DOHH2 (cell line): ENCODE results near the gene LRRC57.

Source experiments
- H3F3A ChIP-seq: fragments of 200-600 bp; sonication (generic), shearing (Covaris generic); 2 replicates; pipeline ENCODE4 v1.6.0; 2016; ENCODE audit warnings: antibody characterized with exemption, mild to moderate bottlenecking; ENCODE audit not compliant: control insufficient read depth, insufficient read depth
- H3K27ac ChIP-seq: fragments of 200-600 bp; sonication (generic); 2 replicates; pipeline ENCODE4 v1.5.1; 2014; ENCODE audit warnings: low read depth, mild to moderate bottlenecking, low read length, moderate library complexity
- H3K27me3 ChIP-seq: fragments of 200-600 bp; sonication (generic); 2 replicates; pipeline ENCODE4 v1.6.1; 2014; ENCODE audit warnings: mild to moderate bottlenecking, low read length, mixed read lengths; ENCODE audit not compliant: control insufficient read depth
- H3K36me3 ChIP-seq: fragments of 200-600 bp; sonication (generic); 2 replicates; pipeline ENCODE4 v1.6.1; 2014; ENCODE audit warnings: mild to moderate bottlenecking, low read length, moderate library complexity, mixed read lengths; ENCODE audit not compliant: control insufficient read depth
- H3K4me1 ChIP-seq: fragments of 200-600 bp; sonication (generic); 2 replicates; pipeline ENCODE4 v1.6.1; 2014; ENCODE audit warnings: mild to moderate bottlenecking, low read length, mixed read lengths; ENCODE audit not compliant: control insufficient read depth
- H3K4me2 ChIP-seq: fragments of 200-600 bp; sonication (generic); 2 replicates; pipeline ENCODE4 v1.6.0; 2014; ENCODE audit warnings: mild to moderate bottlenecking, low read length, moderate library complexity
- H3K4me3 ChIP-seq: fragments of 200-600 bp; sonication (generic); 2 replicates; pipeline ENCODE4 v1.5.1; 2014; ENCODE audit warnings: mild to moderate bottlenecking, low read length, mixed read lengths
- H3K79me2 ChIP-seq: fragments of 200-600 bp; sonication (generic); 2 replicates; pipeline ENCODE4 v1.6.1; 2014; ENCODE audit warnings: mild to moderate bottlenecking, low read length, mixed read lengths; ENCODE audit not compliant: control insufficient read depth
- H3K9me2 ChIP-seq: fragments of 200-600 bp; sonication (generic); replicated peaks from 2 replicates; pipeline ENCODE4 v1.6.1; 2014; ENCODE audit warnings: mild to moderate bottlenecking, low read length, mixed read lengths; ENCODE audit not compliant: control insufficient read depth
- H3K9me3 ChIP-seq: fragments of 200-600 bp; sonication (generic); 2 replicates; pipeline ENCODE4 v1.6.1; 2014; ENCODE audit warnings: antibody characterized with exemption, low read length, mixed read lengths; ENCODE audit not compliant: control insufficient read depth, insufficient read depth
- H4K20me1 ChIP-seq: fragments of 200-600 bp; sonication (generic); 2 replicates; pipeline ENCODE4 v1.6.0; 2014; ENCODE audit warnings: low read depth, mild to moderate bottlenecking, antibody characterized with exemption, low read length, moderate library complexity; ENCODE audit not compliant: control insufficient read depth, insufficient read depth
- CTCF ChIP-seq: fragments of 200-600 bp; sonication (generic); IDR thresholded peaks from one replicate; pipeline ENCODE4 v1.5.1; 2014; ENCODE audit warnings: antibody characterized with exemption, mild to moderate bottlenecking, low read depth, low read length; ENCODE audit not compliant: poor library complexity, severe bottlenecking
- EZH2phosphoT487 ChIP-seq: fragments of 200-600 bp; sonication (generic); IDR thresholded peaks from 2 replicates; pipeline ENCODE4 v1.6.1; 2017; ENCODE audit warnings: borderline replicate concordance, mild to moderate bottlenecking, antibody characterized with exemption, low read length, moderate library complexity, mixed read lengths

Gene LRRC57

GRCh38 chr15:42499858-42500609 is 48.6 kb downstream of the LRRC57 start:
- Histone ChIP-seq H3K27me3 (no peaks in the 10 kb centered on the region), H3K4me2 (peak overlapping the region; percentile 96), H3K4me3 (peak overlapping the region; percentile 50), H3K9me3 (no peaks in the 10 kb centered on the region), H3K9me2 (no peaks in the 10 kb centered on the region), H3K27ac (peak overlapping the region; percentile 96), H3K36me3 (peaks cover 10% of the 10 kb centered on the region), H4K20me1 (no peaks in the 10 kb centered on the region), H3K79me2 (peaks cover 86% of the 10 kb centered on the region), H3K4me1 (peaks cover 90% of the 10 kb centered on the region), H3F3A (peaks cover 51% of the 10 kb centered on the region)
- TF ChIP-seq CTCF (no peak), EZH2phosphoT487 (no peak)

- H3K79me2 ChIP-seq = peaks cover 76% of the 10 kb centered on the region
- peaks cover 40% of the 10 kb centered on the region for H3F3A ChIP-seq
Observed at GRCh38 chr15:42498212-42499068, 50.2 kb downstream of the LRRC57 start.

More at GRCh38 chr15:42498212-42499068, 50.2 kb downstream of the LRRC57 start:
- no peak for TF ChIP-seq CTCF
- TF ChIP-seq EZH2phosphoT487 = no peak
- Histone ChIP-seq H3K27me3 (no peaks in the 10 kb centered on the region), H3K9me3 (no peaks in the 10 kb centered on the region), H3K27ac (peak overlapping the region; percentile 96), H4K20me1 (no peaks in the 10 kb centered on the region), H3K4me2 (peak overlapping the region; percentile 90), H3K36me3 (peaks cover 10% of the 10 kb centered on the region), H3K4me1 (peaks cover 90% of the 10 kb centered on the region), H3K4me3 (peak overlapping the region; percentile 15; the same call in 1 of the 2 replicates), H3K9me2 (no peaks in the 10 kb centered on the region)
